ENCODE results near the gene BCKDHB. TPM values are rescaled to one million over a fixed set of nuclear protein-coding genes. Genes with fewer than 3 reads are reported as not detected.
"Not testable (repeated sequence)": the region's sequence is repeated elsewhere in the genome, so short reads cannot be mapped to it uniquely, and the experiment has no call there.

BCKDHB gene
- total RNA-seq, 1 experiment from 2014 or later, result 17.7 TPM

GRCh38 chr6:80206758-80207157 lies 100.3 kb downstream of the BCKDHB start:
- CTCF ChIA-PET, result no interaction called here
- H3K36me3 Mint-ChIP-seq (ENCODE audit: insufficient read depth, unreplicated experiment), result no peaks in the 10 kb centered on the region
- no peak overlapping the region for H3K27ac Mint-ChIP-seq (ENCODE audit: low read depth, unreplicated experiment)
- H3K9me3 Mint-ChIP-seq (ENCODE audit: unreplicated experiment), result no peaks in the 10 kb centered on the region
- H3K4me1 Mint-ChIP-seq (ENCODE audit: insufficient read depth, unreplicated experiment), result no peaks in the 10 kb centered on the region
- POLR2A ChIA-PET, result interaction anchor here (0.5 to 1.3 kb wide), 3 partner anchors 20 to 1534 kb away, joined by 3 to 4 read pairs (median 3); no protein-coding TSS in a partner anchor
- intact Hi-C loops (cut with micrococcal nuclease), result no loop called here
- no peak for DNase-seq (ENCODE audit: unreplicated experiment)
- TF ChIP-seq CTCF (IDR thresholded peaks at IDR 0.05; ENCODE audit: unreplicated experiment), result no peak
- H3K4me3 Mint-ChIP-seq (ENCODE audit: unreplicated experiment), result no peak overlapping the region
- no TSS peak for BruUV-seq (replicated peaks)
- no peaks in the 10 kb centered on the region for H3K27me3 Mint-ChIP-seq (ENCODE audit: insufficient read depth, unreplicated experiment)

GRCh38 chr6:80209430-80209829 lies 103.0 kb downstream of the BCKDHB start:
- no peak overlapping the region for H3K27ac Mint-ChIP-seq (ENCODE audit: low read depth, unreplicated experiment)
- TF ChIP-seq CTCF (IDR thresholded peaks at IDR 0.05; ENCODE audit: unreplicated experiment), result no peak
- H3K27me3 Mint-ChIP-seq (ENCODE audit: insufficient read depth, unreplicated experiment), result no peaks in the 10 kb centered on the region
- POLR2A ChIA-PET, result interaction anchor here (0.6 kb wide), 1 partner anchor 1543 kb away, joined by 4 read pairs; the partner anchor contains the start of gene TENT5A
- no peak overlapping the region for H3K4me3 Mint-ChIP-seq (ENCODE audit: unreplicated experiment)
- no peaks in the 10 kb centered on the region for H3K36me3 Mint-ChIP-seq (ENCODE audit: insufficient read depth, unreplicated experiment)
- no peaks in the 10 kb centered on the region for H3K4me1 Mint-ChIP-seq (ENCODE audit: insufficient read depth, unreplicated experiment)
- no peaks in the 10 kb centered on the region for H3K9me3 Mint-ChIP-seq (ENCODE audit: unreplicated experiment)
- CTCF ChIA-PET, result interaction anchor here (0.5 kb wide), 1 partner anchor 293 kb away, joined by 3 read pairs; no protein-coding TSS in a partner anchor
- BruUV-seq (replicated peaks), result no TSS peak
- DNase-seq (ENCODE audit: unreplicated experiment), result no peak
- intact Hi-C loops (cut with micrococcal nuclease), result no loop called here

GRCh38 chr6:80210618-80211017 lies 104.1 kb downstream of the BCKDHB start:
- POLR2A ChIA-PET, result no interaction called here
- no TSS peak for BruUV-seq (replicated peaks)
- no peaks in the 10 kb centered on the region for H3K36me3 Mint-ChIP-seq (ENCODE audit: insufficient read depth, unreplicated experiment)
- no peak overlapping the region for H3K4me3 Mint-ChIP-seq (ENCODE audit: unreplicated experiment)
- no peak for TF ChIP-seq CTCF (IDR thresholded peaks at IDR 0.05; ENCODE audit: unreplicated experiment)
- no peaks in the 10 kb centered on the region for H3K27me3 Mint-ChIP-seq (ENCODE audit: insufficient read depth, unreplicated experiment)
- intact Hi-C loops (cut with micrococcal nuclease), result loop anchor here (10.0 kb wide), 2 partner anchors 244 to 334 kb away; no protein-coding TSS in a partner anchor
- no peaks in the 10 kb centered on the region for H3K4me1 Mint-ChIP-seq (ENCODE audit: insufficient read depth, unreplicated experiment)
- no peak overlapping the region for H3K27ac Mint-ChIP-seq (ENCODE audit: low read depth, unreplicated experiment)
- CTCF ChIA-PET, result no interaction called here
- no peaks in the 10 kb centered on the region for H3K9me3 Mint-ChIP-seq (ENCODE audit: unreplicated experiment)
- DNase-seq (ENCODE audit: unreplicated experiment), result no peak

- POLR2A ChIA-PET, result no interaction called here
- no peak for DNase-seq (ENCODE audit: unreplicated experiment)
- H3K4me3 Mint-ChIP-seq (ENCODE audit: unreplicated experiment), result no peak overlapping the region
- no peak overlapping the region for H3K27ac Mint-ChIP-seq (ENCODE audit: low read depth, unreplicated experiment)
- TF ChIP-seq CTCF (IDR thresholded peaks at IDR 0.05; ENCODE audit: unreplicated experiment), result no peak
- H3K27me3 Mint-ChIP-seq (ENCODE audit: insufficient read depth, unreplicated experiment), result no peaks in the 10 kb centered on the region
- H3K4me1 Mint-ChIP-seq (ENCODE audit: insufficient read depth, unreplicated experiment), result no peaks in the 10 kb centered on the region
- H3K9me3 Mint-ChIP-seq (ENCODE audit: unreplicated experiment), result no peaks in the 10 kb centered on the region
- intact Hi-C loops (cut with micrococcal nuclease), result loop anchor here (10.0 kb wide), 2 partner anchors 244 to 334 kb away; no protein-coding TSS in a partner anchor
- no peaks in the 10 kb centered on the region for H3K36me3 Mint-ChIP-seq (ENCODE audit: insufficient read depth, unreplicated experiment)
- BruUV-seq (replicated peaks), result no TSS peak
- CTCF ChIA-PET, result no interaction called here
Observed at GRCh38 chr6:80211286-80211685, 104.8 kb downstream of the BCKDHB start.

- H3K27ac Mint-ChIP-seq (ENCODE audit: low read depth, unreplicated experiment); H3K4me3 Mint-ChIP-seq (ENCODE audit: unreplicated experiment); H3K9me3 Mint-ChIP-seq (ENCODE audit: unreplicated experiment); DNase-seq (ENCODE audit: unreplicated experiment); BruUV-seq (replicated peaks); POLR2A ChIA-PET; CTCF ChIA-PET; H3K27me3 Mint-ChIP-seq (ENCODE audit: insufficient read depth, unreplicated experiment); H3K36me3 Mint-ChIP-seq (ENCODE audit: insufficient read depth, unreplicated experiment); H3K4me1 Mint-ChIP-seq (ENCODE audit: insufficient read depth, unreplicated experiment): not testable (repeated sequence)
- intact Hi-C loops (cut with micrococcal nuclease), result loop anchor here (10.0 kb wide), 2 partner anchors 243 to 333 kb away; no protein-coding TSS in a partner anchor
Observed at GRCh38 chr6:80211890-80212289, 105.4 kb downstream of the BCKDHB start.
